HepG2 (cell line): ENCODE measurements around the gene EXOC3L2. TPM values are rescaled to one million over a fixed set of nuclear protein-coding genes. Genes with fewer than 3 reads are reported as not detected.

Experiments used
- HDAC2 ChIP-seq: sonication (generic); formaldehyde crosslinking; IDR thresholded peaks from 2 replicates; pipeline ENCODE4 v1.4.0; 2020; ENCODE audit warnings: missing genetic modification reagents
- HOXA9 ChIP-seq: sonication (generic); formaldehyde crosslinking; IDR thresholded peaks from 2 replicates; pipeline ENCODE4 v1.8.1; 2022; ENCODE audit warnings: missing genetic modification reagents, mild to moderate bottlenecking, moderate library complexity, borderline replicate concordance
- PCBP1 ChIP-seq: fragments of 200-400 bp; formaldehyde crosslinking; IDR thresholded peaks from 2 replicates; pipeline ENCODE4 v1.6.1; 2017; ENCODE audit warnings: mild to moderate bottlenecking, low read depth, low read length, borderline replicate concordance
- YEATS2 ChIP-seq: sonication (generic); formaldehyde crosslinking; IDR thresholded peaks from 2 replicates; pipeline ENCODE4 v1.4.0; 2020; ENCODE audit warnings: missing genetic modification reagents, borderline replicate concordance
- ZBTB3 ChIP-seq: sonication (generic); formaldehyde crosslinking; IDR thresholded peaks from 2 replicates; pipeline ENCODE4 v1.4.0; 2020; ENCODE audit warnings: low read depth, mild to moderate bottlenecking, moderate library complexity, missing genetic modification reagents, borderline replicate concordance
- ZBTB8A ChIP-seq: sonication (generic); formaldehyde crosslinking; IDR thresholded peaks from 2 replicates; pipeline ENCODE4 v1.4.0; 2020; ENCODE audit warnings: mild to moderate bottlenecking, low read depth, missing genetic modification reagents, borderline replicate concordance
- ZNF432 ChIP-seq: sonication (generic); formaldehyde crosslinking; IDR thresholded peaks from 2 replicates; pipeline ENCODE4 v1.5.0; 2020; ENCODE audit warnings: missing genetic modification reagents, mild to moderate bottlenecking, borderline replicate concordance
- ZNF496 ChIP-seq: sonication (generic); formaldehyde crosslinking; IDR thresholded peaks from 2 replicates; pipeline ENCODE4 v1.8.1; 2023; ENCODE audit warnings: mild to moderate bottlenecking, moderate library complexity, missing genetic modification reagents; ENCODE audit not compliant: insufficient replicate concordance
- ZNF569 ChIP-seq: sonication (generic); formaldehyde crosslinking; IDR thresholded peaks from 2 replicates; pipeline ENCODE4 v1.5.0; 2020; ENCODE audit warnings: mild to moderate bottlenecking, missing genetic modification reagents, moderate library complexity, borderline replicate concordance
- polyA plus RNA-seq, 8 experiments: library from polyadenylated mRNA; depleted of rRNA in 3 of 8; stranded (reverse) in 7 of 8; unstranded in 1 of 8; fragments of >200 nt; fragmentation: Illumina TruSeq in 4 of 8; extraction: Trizol in 4 of 8; gene quantifications; 2 replicates each; pipeline versions ENCODE4 v1.2.1 to v1.2.3, GENCODE V29; 2011 to 2016; ENCODE audit warnings: low read depth in 4 of 8, missing spikeins in 1 of 8, mixed read lengths in 1 of 8; ENCODE audit not compliant: insufficient read depth in 1 of 8
- total RNA-seq, 5 experiments: library from RNA; depleted of rRNA; stranded (reverse); fragments of >200 nt; fragmentation: Illumina TruSeq; extraction: Trizol; gene quantifications; 2 replicates each; pipeline ENCODE4 v1.2.3, GENCODE V29; 2016; ENCODE audit warnings: low read depth in 1 of 5
- TF ChIP-seq, protein P1 (sequence below): sonication (generic); formaldehyde crosslinking; IDR thresholded peaks from 2 replicates; pipeline ENCODE4 v1.4.0; 2020; ENCODE audit warnings: missing genetic modification reagents
- TF ChIP-seq, protein P2 (sequence below): sonication (generic); formaldehyde crosslinking; IDR thresholded peaks from 2 replicates; pipeline ENCODE4 v1.9.0; 2021; ENCODE audit warnings: mild to moderate bottlenecking, missing genetic modification reagents
- TF ChIP-seq, protein P3 (sequence below): sonication (generic); formaldehyde crosslinking; IDR thresholded peaks from 2 replicates; pipeline ENCODE4 v1.4.0; 2020; ENCODE audit warnings: missing genetic modification reagents
- TF ChIP-seq, protein P4 (sequence below): sonication (generic); formaldehyde crosslinking; IDR thresholded peaks from 2 replicates; pipeline ENCODE4 v1.4.0; 2020; ENCODE audit warnings: missing genetic modification reagents
- TF ChIP-seq, protein P5 (sequence below): sonication (generic); formaldehyde crosslinking; IDR thresholded peaks from 2 replicates; pipeline ENCODE4 v1.4.0; 2020; ENCODE audit warnings: mild to moderate bottlenecking, missing genetic modification reagents

EXOC3L2 gene
- total and polyA plus RNA-seq, 2 of the 13 experiments (the other 11 are each of a cell fraction or from before 2014, with no cell fraction given) = 0.21 TPM; not detected in 1

DNA sequence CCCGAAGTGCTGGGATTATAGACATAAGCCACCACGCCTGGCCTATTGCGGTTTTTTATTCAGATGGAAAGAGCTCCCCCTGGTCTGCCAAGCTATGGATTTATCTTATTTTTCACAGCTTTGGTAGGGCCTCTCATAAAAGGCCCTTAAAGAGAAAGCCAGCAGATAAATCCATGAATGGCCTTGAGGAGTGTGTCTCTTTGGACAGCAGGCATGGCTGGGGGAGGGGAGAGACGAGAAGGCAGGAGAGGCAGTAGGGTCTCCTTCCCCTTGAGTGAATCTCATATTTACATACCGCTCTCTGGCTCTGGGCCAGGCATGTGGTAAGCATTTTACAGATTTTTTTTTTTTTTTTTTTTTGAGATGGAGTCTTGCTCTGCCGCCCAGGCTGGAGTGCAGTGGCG is 31.1 kb upstream of the EXOC3L2 start (continued):
- TF ChIP-seq PCBP1 = no peak
- TF ChIP-seq, protein P1, sequence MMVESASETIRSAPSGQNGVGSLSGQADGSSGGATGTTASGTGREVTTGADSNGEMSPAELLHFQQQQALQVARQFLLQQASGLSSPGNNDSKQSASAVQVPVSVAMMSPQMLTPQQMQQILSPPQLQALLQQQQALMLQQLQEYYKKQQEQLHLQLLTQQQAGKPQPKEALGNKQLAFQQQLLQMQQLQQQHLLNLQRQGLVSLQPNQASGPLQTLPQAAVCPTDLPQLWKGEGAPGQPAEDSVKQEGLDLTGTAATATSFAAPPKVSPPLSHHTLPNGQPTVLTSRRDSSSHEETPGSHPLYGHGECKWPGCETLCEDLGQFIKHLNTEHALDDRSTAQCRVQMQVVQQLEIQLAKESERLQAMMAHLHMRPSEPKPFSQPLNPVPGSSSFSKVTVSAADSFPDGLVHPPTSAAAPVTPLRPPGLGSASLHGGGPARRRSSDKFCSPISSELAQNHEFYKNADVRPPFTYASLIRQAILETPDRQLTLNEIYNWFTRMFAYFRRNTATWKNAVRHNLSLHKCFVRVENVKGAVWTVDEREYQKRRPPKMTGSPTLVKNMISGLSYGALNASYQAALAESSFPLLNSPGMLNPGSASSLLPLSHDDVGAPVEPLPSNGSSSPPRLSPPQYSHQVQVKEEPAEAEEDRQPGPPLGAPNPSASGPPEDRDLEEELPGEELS (CRISPR knock-in tag) = peak; percentile 18; the same call in 1 of the 2 replicates
- TF ChIP-seq HDAC2 (CRISPR knock-in tag) = no peak
- no peak for TF ChIP-seq YEATS2 (CRISPR knock-in tag)
- no peak for TF ChIP-seq ZNF432 (CRISPR knock-in tag)
- TF ChIP-seq HOXA9 = no peak
- TF ChIP-seq, protein P2, sequence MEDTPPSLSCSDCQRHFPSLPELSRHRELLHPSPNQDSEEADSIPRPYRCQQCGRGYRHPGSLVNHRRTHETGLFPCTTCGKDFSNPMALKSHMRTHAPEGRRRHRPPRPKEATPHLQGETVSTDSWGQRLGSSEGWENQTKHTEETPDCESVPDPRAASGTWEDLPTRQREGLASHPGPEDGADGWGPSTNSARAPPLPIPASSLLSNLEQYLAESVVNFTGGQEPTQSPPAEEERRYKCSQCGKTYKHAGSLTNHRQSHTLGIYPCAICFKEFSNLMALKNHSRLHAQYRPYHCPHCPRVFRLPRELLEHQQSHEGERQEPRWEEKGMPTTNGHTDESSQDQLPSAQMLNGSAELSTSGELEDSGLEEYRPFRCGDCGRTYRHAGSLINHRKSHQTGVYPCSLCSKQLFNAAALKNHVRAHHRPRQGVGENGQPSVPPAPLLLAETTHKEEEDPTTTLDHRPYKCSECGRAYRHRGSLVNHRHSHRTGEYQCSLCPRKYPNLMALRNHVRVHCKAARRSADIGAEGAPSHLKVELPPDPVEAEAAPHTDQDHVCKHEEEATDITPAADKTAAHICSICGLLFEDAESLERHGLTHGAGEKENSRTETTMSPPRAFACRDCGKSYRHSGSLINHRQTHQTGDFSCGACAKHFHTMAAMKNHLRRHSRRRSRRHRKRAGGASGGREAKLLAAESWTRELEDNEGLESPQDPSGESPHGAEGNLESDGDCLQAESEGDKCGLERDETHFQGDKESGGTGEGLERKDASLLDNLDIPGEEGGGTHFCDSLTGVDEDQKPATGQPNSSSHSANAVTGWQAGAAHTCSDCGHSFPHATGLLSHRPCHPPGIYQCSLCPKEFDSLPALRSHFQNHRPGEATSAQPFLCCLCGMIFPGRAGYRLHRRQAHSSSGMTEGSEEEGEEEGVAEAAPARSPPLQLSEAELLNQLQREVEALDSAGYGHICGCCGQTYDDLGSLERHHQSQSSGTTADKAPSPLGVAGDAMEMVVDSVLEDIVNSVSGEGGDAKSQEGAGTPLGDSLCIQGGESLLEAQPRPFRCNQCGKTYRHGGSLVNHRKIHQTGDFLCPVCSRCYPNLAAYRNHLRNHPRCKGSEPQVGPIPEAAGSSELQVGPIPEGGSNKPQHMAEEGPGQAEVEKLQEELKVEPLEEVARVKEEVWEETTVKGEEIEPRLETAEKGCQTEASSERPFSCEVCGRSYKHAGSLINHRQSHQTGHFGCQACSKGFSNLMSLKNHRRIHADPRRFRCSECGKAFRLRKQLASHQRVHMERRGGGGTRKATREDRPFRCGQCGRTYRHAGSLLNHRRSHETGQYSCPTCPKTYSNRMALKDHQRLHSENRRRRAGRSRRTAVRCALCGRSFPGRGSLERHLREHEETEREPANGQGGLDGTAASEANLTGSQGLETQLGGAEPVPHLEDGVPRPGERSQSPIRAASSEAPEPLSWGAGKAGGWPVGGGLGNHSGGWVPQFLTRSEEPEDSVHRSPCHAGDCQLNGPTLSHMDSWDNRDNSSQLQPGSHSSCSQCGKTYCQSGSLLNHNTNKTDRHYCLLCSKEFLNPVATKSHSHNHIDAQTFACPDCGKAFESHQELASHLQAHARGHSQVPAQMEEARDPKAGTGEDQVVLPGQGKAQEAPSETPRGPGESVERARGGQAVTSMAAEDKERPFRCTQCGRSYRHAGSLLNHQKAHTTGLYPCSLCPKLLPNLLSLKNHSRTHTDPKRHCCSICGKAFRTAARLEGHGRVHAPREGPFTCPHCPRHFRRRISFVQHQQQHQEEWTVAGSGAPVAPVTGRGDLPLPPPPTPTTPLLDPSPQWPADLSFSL (CRISPR knock-in tag) = no peak
- TF ChIP-seq ZNF569 (CRISPR knock-in tag) = no peak
- TF ChIP-seq, protein P3, sequence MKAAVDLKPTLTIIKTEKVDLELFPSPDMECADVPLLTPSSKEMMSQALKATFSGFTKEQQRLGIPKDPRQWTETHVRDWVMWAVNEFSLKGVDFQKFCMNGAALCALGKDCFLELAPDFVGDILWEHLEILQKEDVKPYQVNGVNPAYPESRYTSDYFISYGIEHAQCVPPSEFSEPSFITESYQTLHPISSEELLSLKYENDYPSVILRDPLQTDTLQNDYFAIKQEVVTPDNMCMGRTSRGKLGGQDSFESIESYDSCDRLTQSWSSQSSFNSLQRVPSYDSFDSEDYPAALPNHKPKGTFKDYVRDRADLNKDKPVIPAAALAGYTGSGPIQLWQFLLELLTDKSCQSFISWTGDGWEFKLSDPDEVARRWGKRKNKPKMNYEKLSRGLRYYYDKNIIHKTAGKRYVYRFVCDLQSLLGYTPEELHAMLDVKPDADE (CRISPR knock-in tag) = no peak
- TF ChIP-seq ZNF496 (CRISPR knock-in tag) = no peak
- TF ChIP-seq ZBTB3 (CRISPR knock-in tag) = no peak
- TF ChIP-seq, protein P4, sequence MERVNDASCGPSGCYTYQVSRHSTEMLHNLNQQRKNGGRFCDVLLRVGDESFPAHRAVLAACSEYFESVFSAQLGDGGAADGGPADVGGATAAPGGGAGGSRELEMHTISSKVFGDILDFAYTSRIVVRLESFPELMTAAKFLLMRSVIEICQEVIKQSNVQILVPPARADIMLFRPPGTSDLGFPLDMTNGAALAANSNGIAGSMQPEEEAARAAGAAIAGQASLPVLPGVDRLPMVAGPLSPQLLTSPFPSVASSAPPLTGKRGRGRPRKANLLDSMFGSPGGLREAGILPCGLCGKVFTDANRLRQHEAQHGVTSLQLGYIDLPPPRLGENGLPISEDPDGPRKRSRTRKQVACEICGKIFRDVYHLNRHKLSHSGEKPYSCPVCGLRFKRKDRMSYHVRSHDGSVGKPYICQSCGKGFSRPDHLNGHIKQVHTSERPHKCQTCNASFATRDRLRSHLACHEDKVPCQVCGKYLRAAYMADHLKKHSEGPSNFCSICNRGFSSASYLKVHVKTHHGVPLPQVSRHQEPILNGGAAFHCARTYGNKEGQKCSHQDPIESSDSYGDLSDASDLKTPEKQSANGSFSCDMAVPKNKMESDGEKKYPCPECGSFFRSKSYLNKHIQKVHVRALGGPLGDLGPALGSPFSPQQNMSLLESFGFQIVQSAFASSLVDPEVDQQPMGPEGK (CRISPR knock-in tag) = no peak
- no peak for TF ChIP-seq ZBTB8A (CRISPR knock-in tag)
- TF ChIP-seq, protein P5, sequence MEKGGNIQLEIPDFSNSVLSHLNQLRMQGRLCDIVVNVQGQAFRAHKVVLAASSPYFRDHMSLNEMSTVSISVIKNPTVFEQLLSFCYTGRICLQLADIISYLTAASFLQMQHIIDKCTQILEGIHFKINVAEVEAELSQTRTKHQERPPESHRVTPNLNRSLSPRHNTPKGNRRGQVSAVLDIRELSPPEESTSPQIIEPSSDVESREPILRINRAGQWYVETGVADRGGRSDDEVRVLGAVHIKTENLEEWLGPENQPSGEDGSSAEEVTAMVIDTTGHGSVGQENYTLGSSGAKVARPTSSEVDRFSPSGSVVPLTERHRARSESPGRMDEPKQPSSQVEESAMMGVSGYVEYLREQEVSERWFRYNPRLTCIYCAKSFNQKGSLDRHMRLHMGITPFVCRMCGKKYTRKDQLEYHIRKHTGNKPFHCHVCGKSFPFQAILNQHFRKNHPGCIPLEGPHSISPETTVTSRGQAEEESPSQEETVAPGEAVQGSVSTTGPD (CRISPR knock-in tag) = no peak
